ENCODE measurements around the gene KDM3A.

- no peak for TF ChIP-seq EZH2 (IDR thresholded peaks at IDR 0.05)
- TF ChIP-seq POLR2AphosphoS5 (IDR thresholded peaks at IDR 0.05; ENCODE audit: borderline replicate concordance, low read depth, low read length) = no peak
Measured at GRCh38 chr2:86455181-86455580, 14.0 kb downstream of the KDM3A start.
